NCI-H2107 (cell line): ENCODE results near the gene ADAM8.
"Not testable (repeated sequence)": the region's sequence is repeated elsewhere in the genome, so short reads cannot be mapped to it uniquely, and the experiment has no call there.

Source experiments
- DNase-seq: peaks from one replicate; lab custom pipeline; 2025; lab: John Stamatoyannopoulos, UW

Gene ADAM8

GRCh38 chr10:133231244-133231945 lies 45.3 kb downstream of the ADAM8 start:
- DNase-seq, result no peak

GRCh38 chr10:133230387-133231195 lies 46.1 kb downstream of the ADAM8 start:
- DNase-seq, result no peak

GRCh38 chr10:133230044-133230361 lies 46.7 kb downstream of the ADAM8 start, which contains the start of gene UTF1:
Gene UTF1, plus strand, starts transcription at chr10:133230217. Its CDS starts 72 bp downstream, at chr10:133230289.
- no peak for DNase-seq

- no peak for DNase-seq
Observed at GRCh38 chr10:133229265-133230043, 47.2 kb downstream of the ADAM8 start.

GRCh38 chr10:133227256-133227655 lies 49.4 kb downstream of the ADAM8 start:
- no peak for DNase-seq

- DNase-seq, result no peak
Observed at GRCh38 chr10:133226251-133226808, 50.3 kb downstream of the ADAM8 start.

- no peak for DNase-seq
Observed at GRCh38 chr10:133225707-133226191, 50.9 kb downstream of the ADAM8 start.

- no peak for DNase-seq
Observed at GRCh38 chr10:133224756-133225372, 51.8 kb downstream of the ADAM8 start.

- DNase-seq, result no peak
Observed at GRCh38 chr10:133224076-133224475, 52.6 kb downstream of the ADAM8 start.

GRCh38 chr10:133221756-133222155 lies 54.9 kb downstream of the ADAM8 start:
- DNase-seq, result not testable (repeated sequence)

- no peak for DNase-seq
Observed at GRCh38 chr10:133221331-133221730, 55.3 kb downstream of the ADAM8 start.

- DNase-seq, result no peak
Observed at GRCh38 chr10:133219782-133220181, 56.9 kb downstream of the ADAM8 start.

GRCh38 chr10:133218891-133219290 lies 57.8 kb downstream of the ADAM8 start:
- DNase-seq, result no peak

GRCh38 chr10:133217800-133218589 lies 58.7 kb downstream of the ADAM8 start:
- no peak for DNase-seq

GRCh38 chr10:133216776-133217175 lies 59.9 kb downstream of the ADAM8 start:
- no peak for DNase-seq

- no peak for DNase-seq
Observed at GRCh38 chr10:133215586-133215985, 61.1 kb downstream of the ADAM8 start.

- no peak for DNase-seq
Observed at GRCh38 chr10:133214468-133215410, 61.9 kb downstream of the ADAM8 start.

- DNase-seq, result no peak
Observed at GRCh38 chr10:133213641-133214467, 62.8 kb downstream of the ADAM8 start.
